Fibroblast of lung (primary cell): Measurements from ENCODE around the gene GDF11. TPM values are rescaled to one million over a fixed set of nuclear protein-coding genes. Genes with fewer than 3 reads are reported as not detected.

Source experiments
- DNase-seq, 2 donors: peaks; one replicate each; pipeline versions ENCODE4 v3.0.0 to v3.0.0-alpha.2; 2010; ENCODE audit warnings: low read depth in 2 of 2
- H2AFZ ChIP-seq: 2 replicates; pipeline ENCODE4 v1.5.1; 2012; ENCODE audit warnings: low read length, control low read depth, inconsistent platforms
- H3K27ac ChIP-seq: 2 replicates; pipeline ENCODE4 v1.5.1; 2011; ENCODE audit warnings: low read length, control low read depth; ENCODE audit not compliant: insufficient read depth
- H3K27me3 ChIP-seq: 2 replicates; pipeline ENCODE4 v1.5.1; 2011; ENCODE audit warnings: mild to moderate bottlenecking, low read length; ENCODE audit not compliant: control insufficient read depth, insufficient read depth
- H3K36me3 ChIP-seq: 2 replicates; pipeline ENCODE4 v1.5.1; 2011; ENCODE audit warnings: low read length; ENCODE audit not compliant: control insufficient read depth, insufficient read depth
- H3K4me1 ChIP-seq: 2 replicates; pipeline ENCODE4 v1.5.1; 2011; ENCODE audit warnings: low read length; ENCODE audit not compliant: control insufficient read depth, insufficient read depth; ENCODE audit errors: extremely low read depth
- H3K4me2 ChIP-seq: 2 replicates; pipeline ENCODE4 v1.5.1; 2011; ENCODE audit warnings: low read length, control low read depth; ENCODE audit not compliant: insufficient read depth; ENCODE audit errors: extremely low read depth
- H3K4me3 ChIP-seq, 4 experiments: fragments of 200-600 bp in 1 of 4; sonication (generic) in 1 of 4; replicated peaks in 1 of 4; 2 replicates each; pipeline ENCODE4 v1.5.1; 2011 to 2016; ENCODE audit warnings: low read length in 4 of 4, low read depth in 3 of 4, mild to moderate bottlenecking in 3 of 4, control low read depth in 2 of 4, inconsistent platforms in 1 of 4, mixed read lengths in 1 of 4; ENCODE audit not compliant: insufficient read depth in 1 of 4; ENCODE audit errors: control extremely low read depth in 1 of 4
- H3K79me2 ChIP-seq: 2 replicates; pipeline ENCODE4 v1.5.1; 2012; ENCODE audit warnings: mild to moderate bottlenecking, low read length, inconsistent platforms; ENCODE audit not compliant: control insufficient read depth, insufficient read depth
- H3K9ac ChIP-seq: 2 replicates; pipeline ENCODE4 v1.5.1; 2011; ENCODE audit warnings: mild to moderate bottlenecking, low read length, control low read depth; ENCODE audit not compliant: insufficient read depth
- H3K9me3 ChIP-seq: 2 replicates; pipeline ENCODE4 v1.5.1; 2012; ENCODE audit warnings: low read depth, low read length; ENCODE audit not compliant: control insufficient read depth, insufficient read depth
- H4K20me1 ChIP-seq: 2 replicates; pipeline ENCODE4 v1.5.1; 2011; ENCODE audit warnings: low read length; ENCODE audit not compliant: control insufficient read depth, insufficient read depth; ENCODE audit errors: extremely low read depth
- EZH2 ChIP-seq: IDR thresholded peaks from 2 replicates; pipeline ENCODE4 v1.5.1; 2012; ENCODE audit warnings: low read length, control low read depth, mild to moderate bottlenecking; ENCODE audit errors: missing control alignments
- polyA plus RNA-seq, 2 donors: library from polyadenylated mRNA; depleted of rRNA in 1 of 2; stranded (reverse) in 1 of 2; unstranded in 1 of 2; fragments of >200 nt; gene quantifications; 2 replicates each; pipeline ENCODE4 v1.2.1, GENCODE V29; 2011 to 2012; ENCODE audit warnings: missing spikeins in 1 of 2
- total RNA-seq: library from RNA; depleted of rRNA; stranded (reverse); fragments of >200 nt; gene quantifications from 2 replicates; pipeline ENCODE4 v1.2.1, GENCODE V29; 2014
- TF ChIP-seq, protein P1 (sequence below), 2 donors: IDR thresholded peaks in 1 of 2; conservative IDR thresholded peaks in 1 of 2; 1 replicate in 1 of 2; 2 replicates in 1 of 2; pipeline ENCODE4 v1.5.1; 2011 to 2012; ENCODE audit warnings: low read length in 2 of 2, control low read depth in 1 of 2, inconsistent platforms in 1 of 2, low read depth in 1 of 2, mild to moderate bottlenecking in 1 of 2

Gene GDF11
- total and polyA plus RNA-seq, 2 donors (not counting 1 experiment from before 2014, with no cell fraction given), result 4.3 to 9.4 TPM

DNA sequence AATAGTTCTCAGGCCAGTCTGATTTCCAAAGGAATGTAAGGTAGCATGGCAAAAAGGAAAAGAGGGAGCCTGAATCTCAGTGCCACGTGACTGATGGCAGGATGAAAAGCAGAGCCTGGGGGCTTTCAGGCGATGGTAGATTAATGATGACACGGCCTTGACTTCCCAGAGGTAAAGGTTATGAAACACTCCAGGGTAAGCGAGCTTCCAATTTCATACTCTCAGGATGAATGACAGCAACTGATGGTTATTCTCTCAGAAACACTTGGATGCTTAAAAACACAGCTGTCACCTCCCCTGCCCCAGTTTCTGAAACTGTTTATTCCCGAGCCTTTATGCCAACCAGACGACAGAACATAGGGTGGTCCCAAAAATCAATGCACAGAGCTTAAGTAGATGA is 28.8 kb downstream of the GDF11 start:
- no peak overlapping the region for H3K27ac ChIP-seq
- no peak overlapping the region for H3K4me2 ChIP-seq
- H3K27me3 ChIP-seq, result no peaks in the 10 kb centered on the region
- no peaks in the 10 kb centered on the region for H3K9me3 ChIP-seq
- H3K9ac ChIP-seq, result no peak overlapping the region
- H3K79me2 ChIP-seq, result no peaks in the 10 kb centered on the region
- peaks cover 2% of the 10 kb centered on the region for H3K36me3 ChIP-seq
- DNase-seq, result no peak
- TF ChIP-seq, protein P1, sequence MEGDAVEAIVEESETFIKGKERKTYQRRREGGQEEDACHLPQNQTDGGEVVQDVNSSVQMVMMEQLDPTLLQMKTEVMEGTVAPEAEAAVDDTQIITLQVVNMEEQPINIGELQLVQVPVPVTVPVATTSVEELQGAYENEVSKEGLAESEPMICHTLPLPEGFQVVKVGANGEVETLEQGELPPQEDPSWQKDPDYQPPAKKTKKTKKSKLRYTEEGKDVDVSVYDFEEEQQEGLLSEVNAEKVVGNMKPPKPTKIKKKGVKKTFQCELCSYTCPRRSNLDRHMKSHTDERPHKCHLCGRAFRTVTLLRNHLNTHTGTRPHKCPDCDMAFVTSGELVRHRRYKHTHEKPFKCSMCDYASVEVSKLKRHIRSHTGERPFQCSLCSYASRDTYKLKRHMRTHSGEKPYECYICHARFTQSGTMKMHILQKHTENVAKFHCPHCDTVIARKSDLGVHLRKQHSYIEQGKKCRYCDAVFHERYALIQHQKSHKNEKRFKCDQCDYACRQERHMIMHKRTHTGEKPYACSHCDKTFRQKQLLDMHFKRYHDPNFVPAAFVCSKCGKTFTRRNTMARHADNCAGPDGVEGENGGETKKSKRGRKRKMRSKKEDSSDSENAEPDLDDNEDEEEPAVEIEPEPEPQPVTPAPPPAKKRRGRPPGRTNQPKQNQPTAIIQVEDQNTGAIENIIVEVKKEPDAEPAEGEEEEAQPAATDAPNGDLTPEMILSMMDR (conservative IDR thresholded peaks at IDR 0.05 in 1 of 2, IDR thresholded peaks at IDR 0.05 in 1 of 2; ENCODE audit: low read depth in 1 of 2, low read length in 2 of 2), result no peak
- no peak for TF ChIP-seq EZH2
- H4K20me1 ChIP-seq, result no peaks in the 10 kb centered on the region
- no peak overlapping the region for H3K4me3 ChIP-seq
- H3K4me1 ChIP-seq, result no peaks in the 10 kb centered on the region
- no peak overlapping the region for H2AFZ ChIP-seq

DNA sequence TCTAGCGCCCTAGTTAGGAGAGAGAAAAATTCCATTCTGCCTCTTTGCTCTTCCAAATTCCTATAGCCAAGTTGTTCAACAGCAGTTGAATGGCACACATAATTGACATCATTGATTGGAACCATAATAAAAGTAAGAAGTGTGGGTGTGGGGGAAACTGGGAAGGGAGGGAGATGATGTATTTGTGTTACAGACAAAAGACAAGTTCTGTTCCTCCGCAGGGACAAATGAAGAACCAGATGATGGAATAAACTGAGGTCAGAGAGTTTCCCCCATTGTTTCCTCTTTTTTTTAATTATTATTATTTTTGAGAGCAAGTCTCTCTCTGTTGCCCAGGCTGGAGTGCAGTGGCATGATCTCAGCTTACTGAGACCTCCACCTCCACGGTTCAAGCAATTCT is 34.9 kb downstream of the GDF11 start:
- TF ChIP-seq EZH2, result no peak
- TF ChIP-seq, protein P1 (conservative IDR thresholded peaks at IDR 0.05 in 1 of 2, IDR thresholded peaks at IDR 0.05 in 1 of 2; ENCODE audit: low read depth in 1 of 2, low read length in 2 of 2), result no peak
- Histone ChIP-seq H2AFZ (no peak overlapping the region), H3K9ac (no peak overlapping the region), H3K4me3 (no peak overlapping the region), H3K27ac (no peak overlapping the region), H3K27me3 (no peaks in the 10 kb centered on the region), H4K20me1 (no peaks in the 10 kb centered on the region), H3K9me3 (no peaks in the 10 kb centered on the region), H3K4me2 (no peak overlapping the region), H3K36me3 (peaks cover 5% of the 10 kb centered on the region), H3K79me2 (no peaks in the 10 kb centered on the region), H3K4me1 (no peaks in the 10 kb centered on the region)
- no peak for DNase-seq

DNA sequence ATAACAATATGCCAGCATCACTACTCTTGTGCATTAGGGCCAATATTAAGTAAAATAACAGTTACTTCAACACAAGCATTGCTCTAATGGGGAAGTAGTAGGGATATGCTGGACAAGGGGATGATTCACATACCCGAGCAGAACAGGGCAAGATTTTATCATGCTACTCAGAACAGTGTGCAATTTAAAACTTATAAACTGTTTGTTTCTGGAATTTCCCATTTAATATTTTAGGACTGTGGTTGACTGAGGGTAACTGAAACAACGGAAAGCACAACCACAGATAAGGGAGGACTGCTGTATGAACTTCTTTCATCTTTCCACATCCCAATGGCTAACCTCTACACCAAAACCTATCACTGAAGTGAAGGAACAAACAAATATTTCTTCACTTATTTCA is 37.8 kb downstream of the GDF11 start:
- Histone ChIP-seq H3K27ac (no peak overlapping the region), H3K9me3 (no peaks in the 10 kb centered on the region), H3K79me2 (no peaks in the 10 kb centered on the region), H2AFZ (no peak overlapping the region), H3K4me2 (no peak overlapping the region), H3K9ac (no peak overlapping the region), H3K4me1 (no peaks in the 10 kb centered on the region), H3K27me3 (no peaks in the 10 kb centered on the region), H4K20me1 (no peaks in the 10 kb centered on the region), H3K36me3 (peaks cover 9% of the 10 kb centered on the region), H3K4me3 (no peak overlapping the region)
- peak in 1 of 2 donors; percentile 34 for DNase-seq
- TF ChIP-seq, protein P1 (conservative IDR thresholded peaks at IDR 0.05 in 1 of 2, IDR thresholded peaks at IDR 0.05 in 1 of 2; ENCODE audit: low read depth in 1 of 2, low read length in 2 of 2), result no peak
- TF ChIP-seq EZH2, result no peak
